ENCODE data around the gene OR6C1.
"Not testable (repeated sequence)": the region's sequence is repeated elsewhere in the genome, so short reads cannot be mapped to it uniquely, and the experiment has no call there.

Gene OR6C1

GRCh38 chr12:55314043-55314442 is at the start of gene OR6C1:
OR6C1 (plus strand) TSS chr12:55314343; CDS start chr12:55320600, 6,257 bp downstream.
- no peak within 1 kb of the TSS for H2AFZ ChIP-seq (ENCODE audit: low read length, unreplicated experiment)
- H3K27ac ChIP-seq (ENCODE audit: low read depth, low read length), result no peak within 1 kb of the TSS
- H3K4me3 ChIP-seq (ENCODE audit: low read depth, low read length), result no peak within 1 kb of the TSS
- H3K4me1 ChIP-seq (ENCODE audit: control insufficient read depth, insufficient read depth, low read length, unreplicated experiment), result no peaks in the 10 kb centered on the region
- H3K27me3 ChIP-seq (ENCODE audit: insufficient read depth, low read length), result no peaks in the 10 kb centered on the region
- no peaks in the 10 kb centered on the region for H3K79me2 ChIP-seq (ENCODE audit: control insufficient read depth, insufficient read depth, low read length, unreplicated experiment)
- no peaks in the 10 kb centered on the region for H3K36me3 ChIP-seq (ENCODE audit: insufficient read depth, low read length)

GRCh38 chr12:55280991-55281390 is 33.2 kb upstream of the OR6C1 start:
- no peaks in the 10 kb centered on the region for H3K79me2 ChIP-seq (ENCODE audit: control insufficient read depth, insufficient read depth, low read length, unreplicated experiment)
- H3K4me1 ChIP-seq (ENCODE audit: control insufficient read depth, insufficient read depth, low read length, unreplicated experiment), result no peaks in the 10 kb centered on the region
- H3K27me3 ChIP-seq (ENCODE audit: insufficient read depth, low read length), result no peaks in the 10 kb centered on the region
- no peaks in the 10 kb centered on the region for H3K36me3 ChIP-seq (ENCODE audit: insufficient read depth, low read length)
- no peak overlapping the region for H3K27ac ChIP-seq (ENCODE audit: low read depth, low read length)
- no peak overlapping the region for H2AFZ ChIP-seq (ENCODE audit: low read length, unreplicated experiment)
- H3K4me3 ChIP-seq (ENCODE audit: low read depth, low read length), result no peak overlapping the region

DNA sequence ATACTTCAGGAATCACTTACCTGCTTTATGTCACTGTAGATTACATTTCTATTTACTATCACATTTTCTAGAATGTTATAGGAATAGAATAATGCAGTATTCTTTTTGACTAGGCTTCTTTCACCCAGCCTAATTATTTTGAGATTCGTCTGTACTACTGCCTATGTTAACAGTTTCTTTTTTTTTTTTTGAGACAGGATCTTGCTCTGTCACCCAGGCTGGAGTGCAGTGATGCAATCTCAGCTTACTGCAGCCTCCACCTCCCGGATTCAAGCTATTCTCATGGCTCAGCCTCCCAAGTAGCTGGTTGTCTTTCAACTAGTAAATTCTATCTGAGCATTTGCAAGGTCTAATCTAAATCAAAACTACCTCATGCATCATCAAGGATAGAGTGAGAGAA is 24.1 kb upstream of the OR6C1 start:
- Histone ChIP-seq H3K27me3 (ENCODE audit: insufficient read depth, low read length) (no peaks in the 10 kb centered on the region), H2AFZ (ENCODE audit: low read length, unreplicated experiment) (no peak overlapping the region), H3K27ac (ENCODE audit: low read depth, low read length) (no peak overlapping the region), H3K36me3 (ENCODE audit: insufficient read depth, low read length) (no peaks in the 10 kb centered on the region), H3K4me1 (ENCODE audit: control insufficient read depth, insufficient read depth, low read length, unreplicated experiment) (no peaks in the 10 kb centered on the region), H3K79me2 (ENCODE audit: control insufficient read depth, insufficient read depth, low read length, unreplicated experiment) (no peaks in the 10 kb centered on the region), H3K4me3 (ENCODE audit: low read depth, low read length) (no peak overlapping the region)

GRCh38 chr12:55296469-55296868 is 17.7 kb upstream of the OR6C1 start, which contains the start of gene OR6C6:
OR6C6 (minus strand) TSS chr12:55296569; CDS start chr12:55295232, 1,337 bp downstream.
- Histone ChIP-seq H2AFZ (ENCODE audit: low read length, unreplicated experiment) (no peak within 1 kb of the TSS), H3K27me3 (ENCODE audit: insufficient read depth, low read length) (no peaks in the 10 kb centered on the region), H3K4me3 (ENCODE audit: low read depth, low read length) (no peak within 1 kb of the TSS), H3K4me1 (ENCODE audit: control insufficient read depth, insufficient read depth, low read length, unreplicated experiment) (no peaks in the 10 kb centered on the region), H3K27ac (ENCODE audit: low read depth, low read length) (no peak within 1 kb of the TSS), H3K36me3 (ENCODE audit: insufficient read depth, low read length) (no peaks in the 10 kb centered on the region), H3K79me2 (ENCODE audit: control insufficient read depth, insufficient read depth, low read length, unreplicated experiment) (no peaks in the 10 kb centered on the region)

DNA sequence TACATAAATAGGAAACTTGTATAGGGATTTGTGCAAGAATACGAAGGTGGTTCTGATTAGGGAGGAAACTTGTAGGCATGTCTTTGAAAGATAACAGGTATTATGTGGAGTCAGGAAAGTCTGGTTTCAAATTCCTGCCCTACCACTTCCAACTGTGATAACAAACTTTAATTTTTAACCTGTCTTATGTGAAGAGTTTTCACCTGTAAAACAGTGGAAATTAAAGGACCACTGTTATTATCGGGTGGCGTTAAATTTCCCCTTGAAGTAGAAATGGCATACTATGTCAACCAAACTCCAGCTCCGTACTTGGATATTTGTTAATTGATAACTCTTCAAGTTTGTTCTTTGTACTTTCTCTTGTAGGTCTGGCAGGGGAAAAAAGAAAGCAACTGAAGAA is 6.1 kb downstream of the OR6C1 start:
- no peaks in the 10 kb centered on the region for H3K4me1 ChIP-seq (ENCODE audit: control insufficient read depth, insufficient read depth, low read length, unreplicated experiment)
- H3K27me3 ChIP-seq (ENCODE audit: insufficient read depth, low read length), result no peaks in the 10 kb centered on the region
- H3K27ac ChIP-seq (ENCODE audit: low read depth, low read length), result no peak overlapping the region
- H3K4me3 ChIP-seq (ENCODE audit: low read depth, low read length), result no peak overlapping the region
- no peaks in the 10 kb centered on the region for H3K36me3 ChIP-seq (ENCODE audit: insufficient read depth, low read length)
- H2AFZ ChIP-seq (ENCODE audit: low read length, unreplicated experiment), result no peak overlapping the region
- no peaks in the 10 kb centered on the region for H3K79me2 ChIP-seq (ENCODE audit: control insufficient read depth, insufficient read depth, low read length, unreplicated experiment)

GRCh38 chr12:55325801-55326200 is 11.7 kb downstream of the OR6C1 start:
- H3K79me2 ChIP-seq (ENCODE audit: control insufficient read depth, insufficient read depth, low read length, unreplicated experiment); H2AFZ ChIP-seq (ENCODE audit: low read length, unreplicated experiment); H3K4me3 ChIP-seq (ENCODE audit: low read depth, low read length); H3K4me1 ChIP-seq (ENCODE audit: control insufficient read depth, insufficient read depth, low read length, unreplicated experiment); H3K27me3 ChIP-seq (ENCODE audit: insufficient read depth, low read length); H3K27ac ChIP-seq (ENCODE audit: low read depth, low read length); H3K36me3 ChIP-seq (ENCODE audit: insufficient read depth, low read length): not testable (repeated sequence)

DNA sequence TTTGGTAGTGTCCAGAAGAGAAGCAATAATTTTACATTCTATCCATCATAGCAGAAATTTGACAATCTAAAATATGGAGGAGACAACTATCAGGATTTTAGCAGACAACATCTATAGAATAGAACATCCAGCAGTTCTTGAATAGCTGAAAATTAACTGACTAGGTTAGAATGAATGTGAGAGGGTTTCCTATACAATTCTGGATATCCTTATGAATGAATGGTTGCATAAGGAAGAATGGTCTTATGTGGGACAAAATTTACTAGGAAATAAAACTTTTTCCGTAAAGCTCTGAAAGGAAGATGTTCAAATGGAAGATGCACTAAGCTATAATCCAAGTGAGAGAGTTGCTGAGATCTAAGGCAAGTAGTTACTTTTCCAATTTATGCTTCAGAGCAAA is 16.3 kb downstream of the OR6C1 start, which contains the start of gene OR6C3:
TSS of gene OR6C3 (plus strand) at position 301 of the 400 bp plus-strand sequence. CDS start 955 bp downstream, outside the sequence.
- Histone ChIP-seq H3K27ac (ENCODE audit: low read depth, low read length) (no peak within 1 kb of the TSS), H3K4me1 (ENCODE audit: control insufficient read depth, insufficient read depth, low read length, unreplicated experiment) (no peaks in the 10 kb centered on the region), H3K36me3 (ENCODE audit: insufficient read depth, low read length) (no peaks in the 10 kb centered on the region), H3K79me2 (ENCODE audit: control insufficient read depth, insufficient read depth, low read length, unreplicated experiment) (no peaks in the 10 kb centered on the region), H3K4me3 (ENCODE audit: low read depth, low read length) (no peak within 1 kb of the TSS), H2AFZ (ENCODE audit: low read length, unreplicated experiment) (no peak within 1 kb of the TSS), H3K27me3 (ENCODE audit: insufficient read depth, low read length) (no peaks in the 10 kb centered on the region)

DNA sequence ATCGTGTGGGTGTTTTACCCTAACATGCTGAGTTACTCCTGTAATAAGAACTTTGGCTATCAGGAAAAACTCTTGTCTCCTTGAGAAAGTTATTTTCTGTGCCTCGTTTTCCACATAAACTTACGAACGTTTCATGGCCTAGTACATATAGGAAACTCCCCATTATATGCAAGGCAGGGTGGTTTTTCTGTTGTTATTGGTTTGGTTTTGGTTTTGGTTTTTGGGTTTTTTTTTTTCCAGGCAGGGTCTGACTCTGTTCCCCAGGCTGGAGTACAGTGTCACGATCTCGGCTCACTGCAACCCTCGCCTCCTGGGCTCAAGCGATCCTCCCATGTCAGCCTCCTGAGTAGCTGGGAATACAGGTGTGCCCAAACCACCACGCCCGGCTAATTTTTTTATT is 21.9 kb downstream of the OR6C1 start:
- H3K4me1 ChIP-seq (ENCODE audit: control insufficient read depth, insufficient read depth, low read length, unreplicated experiment), result no peaks in the 10 kb centered on the region
- no peak overlapping the region for H3K27ac ChIP-seq (ENCODE audit: low read depth, low read length)
- no peaks in the 10 kb centered on the region for H3K27me3 ChIP-seq (ENCODE audit: insufficient read depth, low read length)
- no peaks in the 10 kb centered on the region for H3K79me2 ChIP-seq (ENCODE audit: control insufficient read depth, insufficient read depth, low read length, unreplicated experiment)
- H3K36me3 ChIP-seq (ENCODE audit: insufficient read depth, low read length), result no peaks in the 10 kb centered on the region
- H2AFZ ChIP-seq (ENCODE audit: low read length, unreplicated experiment), result no peak overlapping the region
- no peak overlapping the region for H3K4me3 ChIP-seq (ENCODE audit: low read depth, low read length)

GRCh38 chr12:55355338-55355737 is 41.2 kb downstream of the OR6C1 start:
- not testable (repeated sequence) for H3K79me2 ChIP-seq (ENCODE audit: control insufficient read depth, insufficient read depth, low read length, unreplicated experiment); H3K4me3 ChIP-seq (ENCODE audit: low read depth, low read length); H3K4me1 ChIP-seq (ENCODE audit: control insufficient read depth, insufficient read depth, low read length, unreplicated experiment); H2AFZ ChIP-seq (ENCODE audit: low read length, unreplicated experiment); H3K27me3 ChIP-seq (ENCODE audit: insufficient read depth, low read length); H3K27ac ChIP-seq (ENCODE audit: low read depth, low read length); H3K36me3 ChIP-seq (ENCODE audit: insufficient read depth, low read length)

DNA sequence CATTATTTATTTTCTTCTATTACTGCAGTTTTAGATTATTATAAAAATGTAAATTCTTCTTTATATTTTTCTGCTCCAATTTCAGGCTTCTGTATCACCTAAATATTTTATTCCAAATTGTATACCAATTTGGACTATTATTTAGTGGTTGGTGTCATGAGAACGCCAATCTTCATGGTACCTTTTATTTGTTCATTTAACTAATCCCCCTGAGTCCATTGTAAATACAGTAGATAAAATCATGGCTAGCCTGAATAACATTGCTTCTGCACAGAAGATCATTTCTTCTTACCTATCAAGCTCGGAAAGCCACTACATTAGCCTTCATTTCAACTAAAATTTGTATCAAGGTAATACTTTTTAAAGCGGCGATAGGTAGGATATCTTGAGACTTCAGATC is 48.5 kb downstream of the OR6C1 start, which contains the start of gene OR6C75:
TSS of gene OR6C75 (plus strand) at position 301 of the 400 bp plus-strand sequence. CDS start 2,136 bp downstream, outside the sequence.
- H3K79me2 ChIP-seq (ENCODE audit: control insufficient read depth, insufficient read depth, low read length, unreplicated experiment), result no peaks in the 10 kb centered on the region
- H3K27me3 ChIP-seq (ENCODE audit: insufficient read depth, low read length), result no peaks in the 10 kb centered on the region
- no peak within 1 kb of the TSS for H3K27ac ChIP-seq (ENCODE audit: low read depth, low read length)
- H2AFZ ChIP-seq (ENCODE audit: low read length, unreplicated experiment), result no peak within 1 kb of the TSS
- H3K4me1 ChIP-seq (ENCODE audit: control insufficient read depth, insufficient read depth, low read length, unreplicated experiment), result no peaks in the 10 kb centered on the region
- H3K4me3 ChIP-seq (ENCODE audit: low read depth, low read length), result no peak within 1 kb of the TSS
- H3K36me3 ChIP-seq (ENCODE audit: insufficient read depth, low read length), result no peaks in the 10 kb centered on the region

GRCh38 chr12:55365086-55365485 is 50.9 kb downstream of the OR6C1 start:
- Histone ChIP-seq H3K79me2 (ENCODE audit: control insufficient read depth, insufficient read depth, low read length, unreplicated experiment) (no peaks in the 10 kb centered on the region), H3K4me3 (ENCODE audit: low read depth, low read length) (no peak overlapping the region), H3K4me1 (ENCODE audit: control insufficient read depth, insufficient read depth, low read length, unreplicated experiment) (no peaks in the 10 kb centered on the region), H3K27me3 (ENCODE audit: insufficient read depth, low read length) (no peaks in the 10 kb centered on the region), H3K27ac (ENCODE audit: low read depth, low read length) (no peak overlapping the region), H2AFZ (ENCODE audit: low read length, unreplicated experiment) (no peak overlapping the region), H3K36me3 (ENCODE audit: insufficient read depth, low read length) (no peaks in the 10 kb centered on the region)

Measured in ACC112 (cell line).